SK-N-SH treated with all-trans-retinoic acid at 6 μM for 48 hours (cell line): Measurements from ENCODE around the gene FBXL16.
A peak's percentile ranks its signal among the peaks of the same experiment; 100 is the strongest.

ENCODE experiments used
- ATAC-seq: fragments of 200-7000 bp; cut with Tn5 transposase; 3 replicates; pipeline ENCODE4 v1.9.1; 2020; ENCODE audit warnings: mild to moderate bottlenecking, moderate library complexity
- ARNTL ChIP-seq: fragments of 450-650 bp; formaldehyde crosslinking; IDR thresholded peaks from 2 replicates; pipeline ENCODE4 v1.5.0; 2020; ENCODE audit warnings: low read depth, mild to moderate bottlenecking, moderate library complexity, borderline replicate concordance
- BACH2 ChIP-seq: fragments of 250-450 bp; sonication (Bioruptor Pico); IDR thresholded peaks from 2 replicates; pipeline ENCODE4 v1.9.0; 2021; ENCODE audit warnings: mild to moderate bottlenecking, borderline replicate concordance
- CREB5 ChIP-seq: fragments of 250-450 bp; sonication (Bioruptor Pico); IDR thresholded peaks from 2 replicates; pipeline ENCODE4 v1.5.1; 2020; ENCODE audit warnings: low read depth, mild to moderate bottlenecking, moderate library complexity
- CSDC2 ChIP-seq: fragments of 250-450 bp; sonication (Bioruptor Pico); IDR thresholded peaks from 2 replicates; pipeline ENCODE4 v1.5.0; 2020; ENCODE audit warnings: mild to moderate bottlenecking, moderate library complexity
- CSRNP3 ChIP-seq: fragments of 250-450 bp; sonication (Bioruptor Pico); IDR thresholded peaks from 2 replicates; pipeline ENCODE4 v1.5.1; 2021; ENCODE audit warnings: mild to moderate bottlenecking, moderate library complexity
- ESRRG ChIP-seq: fragments of 250-450 bp; sonication (Bioruptor Pico); IDR thresholded peaks from 2 replicates; pipeline ENCODE4 v1.6.1; 2021; ENCODE audit warnings: mild to moderate bottlenecking
- GLIS3 ChIP-seq: fragments of 250-450 bp; sonication (Bioruptor Pico); IDR thresholded peaks from 2 replicates; pipeline ENCODE4 v1.5.0; 2020; ENCODE audit warnings: mild to moderate bottlenecking, moderate library complexity
- ISL1 ChIP-seq: fragments of 250-450 bp; sonication (Bioruptor Pico); IDR thresholded peaks from 2 replicates; pipeline ENCODE4 v2.1.2; 2022; ENCODE audit warnings: mild to moderate bottlenecking, moderate library complexity
- OSR1 ChIP-seq: fragments of 250-450 bp; sonication (Bioruptor Pico); IDR thresholded peaks from 2 replicates; pipeline ENCODE4 v1.8.0; 2022; ENCODE audit warnings: moderate library complexity, mild to moderate bottlenecking, inconsistent platforms
- PATZ1 ChIP-seq: fragments of 250-450 bp; sonication (Bioruptor Pico); IDR thresholded peaks from 2 replicates; pipeline ENCODE4 v1.8.0; 2020; ENCODE audit warnings: mild to moderate bottlenecking, moderate library complexity, borderline replicate concordance
- PPARA ChIP-seq: fragments of 250-450 bp; sonication (Bioruptor Pico); IDR thresholded peaks from 2 replicates; pipeline ENCODE4 v1.5.0; 2020; ENCODE audit warnings: mild to moderate bottlenecking, borderline replicate concordance
- RARB ChIP-seq: fragments of 250-450 bp; sonication (Bioruptor Pico); IDR thresholded peaks from 2 replicates; pipeline ENCODE4 v1.8.0; 2021; ENCODE audit warnings: mild to moderate bottlenecking, moderate library complexity
- SNAI2 ChIP-seq: fragments of 250-450 bp; sonication (Bioruptor Pico); IDR thresholded peaks from 2 replicates; pipeline ENCODE4 v1.5.0; 2020; ENCODE audit warnings: mild to moderate bottlenecking, moderate library complexity
- TCF4 ChIP-seq: fragments of 250-450 bp; sonication (Bioruptor Pico); IDR thresholded peaks from 2 replicates; pipeline ENCODE4 v1.8.0; 2021; ENCODE audit warnings: mild to moderate bottlenecking, moderate library complexity, borderline replicate concordance
- TOX ChIP-seq: fragments of 250-450 bp; sonication (Bioruptor Pico); IDR thresholded peaks from 2 replicates; pipeline ENCODE4 v1.8.0; 2021; ENCODE audit warnings: mild to moderate bottlenecking, moderate library complexity, borderline replicate concordance
- ZC3H10 ChIP-seq: fragments of 250-450 bp; sonication (Bioruptor Pico); IDR thresholded peaks from 2 replicates; pipeline ENCODE4 v1.5.1; 2021; ENCODE audit warnings: mild to moderate bottlenecking, moderate library complexity
- ZFP3 ChIP-seq: fragments of 250-450 bp; sonication (Bioruptor Pico); IDR thresholded peaks from 2 replicates; pipeline ENCODE4 v1.5.0; 2020; ENCODE audit warnings: mild to moderate bottlenecking, moderate library complexity
- ZFP30 ChIP-seq: fragments of 450-650 bp; formaldehyde crosslinking; IDR thresholded peaks from 2 replicates; pipeline ENCODE4 v1.5.0; 2022; ENCODE audit warnings: mild to moderate bottlenecking, moderate library complexity
- ZNF565 ChIP-seq: fragments of 450-650 bp; formaldehyde crosslinking; conservative IDR thresholded peaks from 2 replicates; pipeline ENCODE4 v1.5.0; 2020; ENCODE audit warnings: low read depth, mild to moderate bottlenecking, moderate library complexity
- ZNF70 ChIP-seq: fragments of 450-650 bp; formaldehyde crosslinking; IDR thresholded peaks from 2 replicates; pipeline ENCODE4 v1.5.0; 2020; ENCODE audit warnings: mild to moderate bottlenecking, moderate library complexity
- ZNF8 ChIP-seq: fragments of 450-650 bp; formaldehyde crosslinking; IDR thresholded peaks from 2 replicates; pipeline ENCODE4 v1.5.0; 2020; ENCODE audit warnings: mild to moderate bottlenecking, moderate library complexity
- TF ChIP-seq, protein P1 (sequence below): fragments of 250-450 bp; sonication (Bioruptor Pico); IDR thresholded peaks from 2 replicates; pipeline ENCODE4 v1.5.0; 2020; ENCODE audit warnings: mild to moderate bottlenecking, moderate library complexity

FBXL16 gene

GRCh38 chr16:648781-649589, 56.6 kb downstream of the FBXL16 start, which contains the start of gene WDR90:
TSS of gene WDR90 (plus strand) at chr16:649365. CDS start at chr16:649417, 52 bp downstream.
- TF ChIP-seq ZFP3 (CRISPR knock-in tag) (0 out of 2 replicates have a peak, but pooled peaks have one; percentile 61), ZNF565 (CRISPR knock-in tag) (no peak; the same call in 1 of the 2 replicates), SNAI2 (0 out of 2 replicates have a peak, but pooled peaks have one; percentile 43), GLIS3 (CRISPR knock-in tag) (peak; percentile 6; the same call in 1 of the 2 replicates), PATZ1 (CRISPR knock-in tag) (no peak), OSR1 (no peak), CSDC2 (peak; percentile 74; the same call in 1 of the 2 replicates), PPARA (CRISPR knock-in tag) (no peak), ZNF70 (no peak)
- ATAC-seq = peak; percentile 88

DNA sequence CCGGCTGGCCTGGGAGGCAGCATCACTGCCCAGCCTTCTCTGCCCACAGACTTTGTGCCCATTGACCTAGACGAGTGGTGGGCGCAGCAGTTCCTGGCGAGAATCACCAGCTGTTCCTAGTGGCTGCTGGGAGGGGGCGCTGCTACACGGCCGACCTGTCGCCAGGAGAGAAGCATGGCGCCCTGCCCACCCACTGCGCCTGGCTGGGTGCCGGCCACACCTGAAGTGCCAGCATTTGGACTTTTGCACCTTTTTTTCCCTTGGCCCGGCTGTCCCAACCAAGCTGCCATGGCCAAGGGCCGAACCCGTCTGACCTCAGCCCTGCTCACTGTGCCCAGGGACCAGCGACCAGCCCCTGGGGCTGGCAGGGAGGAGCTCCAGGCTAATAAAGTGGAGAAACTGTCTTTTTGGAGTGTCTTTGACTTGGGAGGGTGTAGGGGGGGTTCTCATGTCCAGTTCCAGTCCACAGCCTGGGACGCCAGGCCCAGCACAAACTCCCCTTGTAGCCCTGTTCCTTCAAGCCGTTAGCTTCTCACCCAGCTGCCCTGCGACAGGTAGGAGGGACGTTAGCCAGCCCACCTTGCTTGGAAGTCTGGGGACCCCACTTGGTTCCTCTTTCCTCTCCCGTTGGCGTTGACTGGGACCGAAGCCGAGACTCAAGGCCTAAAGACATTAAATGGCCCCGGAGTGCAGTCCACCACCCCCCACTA, 57.4 kb downstream of the FBXL16 start:
- ATAC-seq = peak; percentile 41
- no peak for TF ChIP-seq ZFP3 (CRISPR knock-in tag)
- no peak for TF ChIP-seq CREB5
- no peak for TF ChIP-seq BACH2 (CRISPR knock-in tag)
- TF ChIP-seq ZFP30 (CRISPR knock-in tag) = no peak
- no peak for TF ChIP-seq RARB (CRISPR knock-in tag)
- no peak for TF ChIP-seq TCF4
- no peak for TF ChIP-seq ZNF8 (CRISPR knock-in tag)
- no peak for TF ChIP-seq CSRNP3
- TF ChIP-seq, protein P1, sequence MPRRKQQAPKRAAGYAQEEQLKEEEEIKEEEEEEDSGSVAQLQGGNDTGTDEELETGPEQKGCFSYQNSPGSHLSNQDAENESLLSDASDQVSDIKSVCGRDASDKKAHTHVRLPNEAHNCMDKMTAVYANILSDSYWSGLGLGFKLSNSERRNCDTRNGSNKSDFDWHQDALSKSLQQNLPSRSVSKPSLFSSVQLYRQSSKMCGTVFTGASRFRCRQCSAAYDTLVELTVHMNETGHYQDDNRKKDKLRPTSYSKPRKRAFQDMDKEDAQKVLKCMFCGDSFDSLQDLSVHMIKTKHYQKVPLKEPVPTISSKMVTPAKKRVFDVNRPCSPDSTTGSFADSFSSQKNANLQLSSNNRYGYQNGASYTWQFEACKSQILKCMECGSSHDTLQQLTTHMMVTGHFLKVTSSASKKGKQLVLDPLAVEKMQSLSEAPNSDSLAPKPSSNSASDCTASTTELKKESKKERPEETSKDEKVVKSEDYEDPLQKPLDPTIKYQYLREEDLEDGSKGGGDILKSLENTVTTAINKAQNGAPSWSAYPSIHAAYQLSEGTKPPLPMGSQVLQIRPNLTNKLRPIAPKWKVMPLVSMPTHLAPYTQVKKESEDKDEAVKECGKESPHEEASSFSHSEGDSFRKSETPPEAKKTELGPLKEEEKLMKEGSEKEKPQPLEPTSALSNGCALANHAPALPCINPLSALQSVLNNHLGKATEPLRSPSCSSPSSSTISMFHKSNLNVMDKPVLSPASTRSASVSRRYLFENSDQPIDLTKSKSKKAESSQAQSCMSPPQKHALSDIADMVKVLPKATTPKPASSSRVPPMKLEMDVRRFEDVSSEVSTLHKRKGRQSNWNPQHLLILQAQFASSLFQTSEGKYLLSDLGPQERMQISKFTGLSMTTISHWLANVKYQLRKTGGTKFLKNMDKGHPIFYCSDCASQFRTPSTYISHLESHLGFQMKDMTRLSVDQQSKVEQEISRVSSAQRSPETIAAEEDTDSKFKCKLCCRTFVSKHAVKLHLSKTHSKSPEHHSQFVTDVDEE (CRISPR knock-in tag) = no peak
- TF ChIP-seq ZNF565 (CRISPR knock-in tag) = no peak
- TF ChIP-seq ISL1 (CRISPR knock-in tag) = no peak
- no peak for TF ChIP-seq ESRRG (CRISPR knock-in tag)
- no peak for TF ChIP-seq CSDC2

DNA sequence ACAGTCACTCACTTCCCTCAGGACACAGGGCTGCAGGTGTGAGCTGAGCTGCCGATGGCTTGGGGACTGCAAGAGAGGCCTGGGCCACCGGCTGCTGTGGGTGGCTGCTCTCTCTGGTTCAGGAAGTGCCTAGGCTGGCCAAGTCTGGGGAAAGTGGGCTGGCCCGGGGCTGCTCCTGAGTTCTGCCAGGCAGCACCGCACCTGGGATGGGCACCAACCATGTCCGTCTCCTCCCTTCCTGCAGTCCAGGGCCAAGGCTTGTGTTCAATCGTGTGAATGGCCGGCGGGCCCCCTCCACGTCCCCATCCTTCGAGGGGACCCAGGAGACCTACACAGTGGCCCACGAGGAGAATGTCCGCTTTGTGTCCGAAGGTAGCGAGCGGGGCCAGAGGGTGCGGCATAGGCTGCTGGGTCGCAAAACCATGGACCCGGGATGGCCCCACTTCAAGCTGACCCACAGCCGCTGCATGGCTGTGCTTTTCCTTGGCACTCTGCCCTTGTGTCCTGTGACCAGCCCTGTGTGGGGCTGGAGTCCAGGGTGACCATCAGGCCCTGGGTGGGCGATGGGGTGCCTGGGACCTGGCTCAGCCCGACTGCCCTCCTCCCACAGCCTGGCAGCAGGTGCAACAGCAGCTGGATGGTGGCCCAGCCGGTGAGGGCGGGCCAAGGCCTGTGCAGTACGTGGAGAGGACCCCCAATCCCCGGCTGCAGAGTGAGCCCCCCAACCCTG, 58.3 kb downstream of the FBXL16 start:
- TF ChIP-seq ZNF8 (CRISPR knock-in tag) (no peak), RARB (CRISPR knock-in tag) (no peak), ARNTL (no peak), SNAI2 (no peak), ZFP30 (CRISPR knock-in tag) (no peak), ZFP3 (CRISPR knock-in tag) (no peak), ISL1 (CRISPR knock-in tag) (no peak), ESRRG (CRISPR knock-in tag) (no peak), TCF4 (no peak), TOX (CRISPR knock-in tag) (no peak), PPARA (CRISPR knock-in tag) (no peak), ZNF70 (no peak), OSR1 (no peak), ZC3H10 (no peak), BACH2 (CRISPR knock-in tag) (no peak), ZNF565 (CRISPR knock-in tag) (no peak)
- TF ChIP-seq, protein P1 (CRISPR knock-in tag) = no peak
- ATAC-seq = no peak
